GM23338 (cell line): ENCODE data around the gene SARDH. TPM values are rescaled to one million over a fixed set of nuclear protein-coding genes. Genes with fewer than 3 reads are reported as not detected.

Source experiments
- ATAC-seq: fragments of 200-7000 bp; cut with Tn5 transposase; 3 replicates; pipeline ENCODE4 v1.9.1; 2020
- DNase-seq: peaks from one replicate; pipeline ENCODE4 v3.0.0-alpha.2; 2015; ENCODE audit warnings: low spot score
- H2AFZ ChIP-seq: fragments of 200-600 bp; sonication (generic); 2 replicates; pipeline ENCODE4 v1.8.0; 2016; ENCODE audit warnings: antibody characterized with exemption, mild to moderate bottlenecking, moderate library complexity
- H3F3A ChIP-seq: fragments of 200-600 bp; sonication (generic); replicated peaks from 2 replicates; pipeline ENCODE4 v1.8.0; 2017; ENCODE audit warnings: antibody characterized with exemption, mixed run types, low read depth
- H3K27ac ChIP-seq: fragments of 200-600 bp; sonication (generic); 2 replicates; pipeline ENCODE4 v1.6.1; 2016; ENCODE audit warnings: low read depth
- H3K27me3 ChIP-seq: fragments of 200-600 bp; sonication (generic); 2 replicates; pipeline ENCODE4 v1.8.0; 2016; ENCODE audit warnings: mild to moderate bottlenecking, mixed run types, moderate library complexity; ENCODE audit not compliant: insufficient read depth
- H3K36me3 ChIP-seq: fragments of 200-600 bp; sonication (generic); 2 replicates; pipeline ENCODE4 v1.8.0; 2016; ENCODE audit warnings: mild to moderate bottlenecking; ENCODE audit not compliant: insufficient read depth
- H3K4me1 ChIP-seq: fragments of 200-600 bp; sonication (generic); 2 replicates; pipeline ENCODE4 v1.8.0; 2016; ENCODE audit warnings: mild to moderate bottlenecking, moderate library complexity; ENCODE audit not compliant: insufficient read depth
- H3K4me2 ChIP-seq: fragments of 200-600 bp; sonication (generic); 2 replicates; pipeline ENCODE4 v1.7.1; 2017; ENCODE audit warnings: mixed run types
- H3K4me3 ChIP-seq: fragments of 200-600 bp; sonication (generic); 2 replicates; pipeline ENCODE4 v1.6.1; 2016; ENCODE audit warnings: mixed run types
- H3K79me2 ChIP-seq: fragments of 200-600 bp; sonication (generic); replicated peaks from 2 replicates; pipeline ENCODE4 v1.8.0; 2017; ENCODE audit warnings: mild to moderate bottlenecking; ENCODE audit not compliant: insufficient read depth
- H3K9me2 ChIP-seq: fragments of 200-600 bp; sonication (generic); 2 replicates; pipeline ENCODE4 v1.8.0; 2017; ENCODE audit not compliant: insufficient read depth
- H4K20me1 ChIP-seq: fragments of 200-600 bp; sonication (generic); replicated peaks from 2 replicates; pipeline ENCODE4 v1.8.0; 2017; ENCODE audit warnings: mild to moderate bottlenecking; ENCODE audit not compliant: insufficient read depth
- H3K27ac Mint-ChIP-seq: 2 replicates; pipeline ENCODE4 v1.8.0; 2020; ENCODE audit warnings: inconsistent platforms, mild to moderate bottlenecking, moderate library complexity, mixed read lengths
- H3K27me3 Mint-ChIP-seq: 3 replicates; pipeline ENCODE4 v1.8.0; 2022; ENCODE audit warnings: low read depth, mild to moderate bottlenecking, moderate library complexity, mixed read lengths, inconsistent platforms; ENCODE audit not compliant: insufficient read depth, poor library complexity
- H3K36me3 Mint-ChIP-seq: 3 replicates; pipeline ENCODE4 v1.8.0; 2021; ENCODE audit warnings: low read depth, mild to moderate bottlenecking, inconsistent platforms, moderate library complexity, mixed read lengths
- H3K4me1 Mint-ChIP-seq: 3 replicates; pipeline ENCODE4 v1.8.0; 2020; ENCODE audit warnings: mild to moderate bottlenecking, inconsistent platforms, mixed read lengths
- H3K4me3 Mint-ChIP-seq: 3 replicates; pipeline ENCODE4 v1.8.0; 2021; ENCODE audit warnings: moderate library complexity, mild to moderate bottlenecking, inconsistent platforms, mixed read lengths
- H3K9me3 Mint-ChIP-seq: 3 replicates; pipeline ENCODE4 v1.8.0; 2020; ENCODE audit warnings: moderate library complexity, mild to moderate bottlenecking, inconsistent platforms, mixed read lengths
- CREB1 ChIP-seq: fragments of 250-450 bp; sonication (Bioruptor Pico); IDR thresholded peaks from 2 replicates; pipeline ENCODE4 v1.5.0; 2020; ENCODE audit warnings: low read depth, mild to moderate bottlenecking, moderate library complexity
- EZH2 ChIP-seq: fragments of 200-600 bp; sonication (generic); IDR thresholded peaks from one replicate; pipeline ENCODE4 v1.8.0; 2017; ENCODE audit warnings: antibody characterized with exemption, mild to moderate bottlenecking, low read depth; ENCODE audit not compliant: unreplicated experiment
- EZH2phosphoT487 ChIP-seq: fragments of 200-600 bp; sonication (generic); IDR thresholded peaks from one replicate; pipeline ENCODE4 v1.8.1; 2018; ENCODE audit warnings: antibody characterized with exemption; ENCODE audit not compliant: unreplicated experiment
- STAT1 ChIP-seq: IDR thresholded peaks from one replicate; pipeline ENCODE4 v1.6.1; 2016; ENCODE audit warnings: antibody characterized with exemption; ENCODE audit not compliant: unreplicated experiment
- ZNF114 ChIP-seq: fragments of 250-450 bp; sonication (Bioruptor Pico); IDR thresholded peaks from 2 replicates; pipeline ENCODE4 v1.5.0; 2020; ENCODE audit warnings: mild to moderate bottlenecking, moderate library complexity
- ZNF331 ChIP-seq: fragments of 250-450 bp; sonication (Bioruptor Pico); IDR thresholded peaks from 2 replicates; pipeline ENCODE4 v1.5.0; 2020; ENCODE audit warnings: low read depth, mild to moderate bottlenecking, moderate library complexity
- polyA plus RNA-seq: library from polyadenylated mRNA; unstranded; fragments of >200 nt; fragmentation: Nextera tagmentation; extraction: Ambion mirVana; gene quantifications from 2 replicates; pipeline ENCODE4 v1.2.1, GENCODE V29; 2016
- total RNA-seq: library from RNA; depleted of rRNA; stranded (reverse); fragments of >200 nt; shearing (Covaris generic); gene quantifications from 2 replicates; pipeline ENCODE4 v1.2.3, GENCODE V29; 2014
- TF ChIP-seq, protein P1 (sequence below): fragments of 250-450 bp; sonication (Bioruptor Pico); IDR thresholded peaks from 2 replicates; pipeline ENCODE4 v1.5.0; 2020; ENCODE audit warnings: mild to moderate bottlenecking, moderate library complexity
- TF ChIP-seq, protein P2 (sequence below): IDR thresholded peaks from one replicate; pipeline ENCODE4 v1.6.1; 2018; ENCODE audit warnings: antibody characterized with exemption; ENCODE audit not compliant: unreplicated experiment
- TF ChIP-seq, protein P3 (sequence below): IDR thresholded peaks from 2 replicates; pipeline ENCODE4 v1.6.1; 2016; ENCODE audit warnings: antibody characterized with exemption

The SARDH gene
- total and polyA plus RNA-seq, 2 experiments from 2014 or later: 2.8 to 10.4 TPM

DNA sequence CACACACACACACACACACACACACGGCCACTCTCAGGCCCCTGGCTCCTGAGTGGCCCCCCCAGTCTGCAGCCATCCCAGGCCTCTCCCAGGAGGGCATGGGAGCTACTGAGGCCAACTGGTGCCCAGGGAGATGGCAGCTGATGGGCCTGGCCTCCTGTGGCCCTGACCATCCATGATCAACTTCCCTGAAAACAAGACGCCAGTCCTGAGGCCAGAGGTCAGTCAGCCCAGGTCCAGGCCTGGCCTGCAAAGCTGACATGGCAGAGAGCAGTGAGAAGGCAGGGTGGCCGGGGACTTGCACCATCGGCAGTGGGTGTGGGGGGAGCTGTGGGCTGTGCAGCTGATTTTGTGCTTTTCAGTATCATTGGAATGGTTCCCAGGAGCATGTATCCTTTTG, 47.0 kb downstream of the SARDH start (continued):
- TF ChIP-seq, protein P1, sequence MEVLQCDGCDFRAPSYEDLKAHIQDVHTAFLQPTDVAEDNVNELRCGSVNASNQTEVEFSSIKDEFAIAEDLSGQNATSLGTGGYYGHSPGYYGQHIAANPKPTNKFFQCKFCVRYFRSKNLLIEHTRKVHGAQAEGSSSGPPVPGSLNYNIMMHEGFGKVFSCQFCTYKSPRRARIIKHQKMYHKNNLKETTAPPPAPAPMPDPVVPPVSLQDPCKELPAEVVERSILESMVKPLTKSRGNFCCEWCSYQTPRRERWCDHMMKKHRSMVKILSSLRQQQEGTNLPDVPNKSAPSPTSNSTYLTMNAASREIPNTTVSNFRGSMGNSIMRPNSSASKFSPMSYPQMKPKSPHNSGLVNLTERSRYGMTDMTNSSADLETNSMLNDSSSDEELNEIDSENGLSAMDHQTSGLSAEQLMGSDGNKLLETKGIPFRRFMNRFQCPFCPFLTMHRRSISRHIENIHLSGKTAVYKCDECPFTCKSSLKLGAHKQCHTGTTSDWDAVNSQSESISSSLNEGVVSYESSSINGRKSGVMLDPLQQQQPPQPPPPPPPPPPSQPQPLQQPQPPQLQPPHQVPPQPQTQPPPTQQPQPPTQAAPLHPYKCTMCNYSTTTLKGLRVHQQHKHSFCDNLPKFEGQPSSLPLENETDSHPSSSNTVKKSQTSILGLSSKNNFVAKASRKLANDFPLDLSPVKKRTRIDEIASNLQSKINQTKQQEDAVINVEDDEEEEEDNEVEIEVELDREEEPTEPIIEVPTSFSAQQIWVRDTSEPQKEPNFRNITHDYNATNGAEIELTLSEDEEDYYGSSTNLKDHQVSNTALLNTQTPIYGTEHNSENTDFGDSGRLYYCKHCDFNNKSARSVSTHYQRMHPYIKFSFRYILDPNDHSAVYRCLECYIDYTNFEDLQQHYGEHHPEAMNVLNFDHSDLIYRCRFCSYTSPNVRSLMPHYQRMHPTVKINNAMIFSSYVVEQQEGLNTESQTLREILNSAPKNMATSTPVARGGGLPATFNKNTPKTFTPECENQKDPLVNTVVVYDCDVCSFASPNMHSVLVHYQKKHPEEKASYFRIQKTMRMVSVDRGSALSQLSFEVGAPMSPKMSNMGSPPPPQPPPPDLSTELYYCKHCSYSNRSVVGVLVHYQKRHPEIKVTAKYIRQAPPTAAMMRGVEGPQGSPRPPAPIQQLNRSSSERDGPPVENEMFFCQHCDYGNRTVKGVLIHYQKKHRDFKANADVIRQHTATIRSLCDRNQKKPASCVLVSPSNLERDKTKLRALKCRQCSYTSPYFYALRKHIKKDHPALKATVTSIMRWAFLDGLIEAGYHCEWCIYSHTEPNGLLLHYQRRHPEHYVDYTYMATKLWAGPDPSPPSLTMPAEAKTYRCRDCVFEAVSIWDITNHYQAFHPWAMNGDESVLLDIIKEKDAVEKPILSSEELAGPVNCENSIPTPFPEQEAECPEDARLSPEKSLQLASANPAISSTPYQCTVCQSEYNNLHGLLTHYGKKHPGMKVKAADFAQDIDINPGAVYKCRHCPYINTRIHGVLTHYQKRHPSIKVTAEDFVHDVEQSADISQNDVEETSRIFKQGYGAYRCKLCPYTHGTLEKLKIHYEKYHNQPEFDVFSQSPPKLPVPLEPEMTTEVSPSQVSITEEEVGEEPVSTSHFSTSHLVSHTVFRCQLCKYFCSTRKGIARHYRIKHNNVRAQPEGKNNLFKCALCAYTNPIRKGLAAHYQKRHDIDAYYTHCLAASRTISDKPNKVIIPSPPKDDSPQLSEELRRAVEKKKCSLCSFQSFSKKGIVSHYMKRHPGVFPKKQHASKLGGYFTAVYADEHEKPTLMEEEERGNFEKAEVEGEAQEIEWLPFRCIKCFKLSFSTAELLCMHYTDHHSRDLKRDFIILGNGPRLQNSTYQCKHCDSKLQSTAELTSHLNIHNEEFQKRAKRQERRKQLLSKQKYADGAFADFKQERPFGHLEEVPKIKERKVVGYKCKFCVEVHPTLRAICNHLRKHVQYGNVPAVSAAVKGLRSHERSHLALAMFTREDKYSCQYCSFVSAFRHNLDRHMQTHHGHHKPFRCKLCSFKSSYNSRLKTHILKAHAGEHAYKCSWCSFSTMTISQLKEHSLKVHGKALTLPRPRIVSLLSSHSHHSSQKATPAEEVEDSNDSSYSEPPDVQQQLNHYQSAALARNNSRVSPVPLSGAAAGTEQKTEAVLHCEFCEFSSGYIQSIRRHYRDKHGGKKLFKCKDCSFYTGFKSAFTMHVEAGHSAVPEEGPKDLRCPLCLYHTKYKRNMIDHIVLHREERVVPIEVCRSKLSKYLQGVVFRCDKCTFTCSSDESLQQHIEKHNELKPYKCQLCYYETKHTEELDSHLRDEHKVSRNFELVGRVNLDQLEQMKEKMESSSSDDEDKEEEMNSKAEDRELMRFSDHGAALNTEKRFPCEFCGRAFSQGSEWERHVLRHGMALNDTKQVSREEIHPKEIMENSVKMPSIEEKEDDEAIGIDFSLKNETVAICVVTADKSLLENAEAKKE: no peak
- TF ChIP-seq EZH2phosphoT487: no peak

DNA sequence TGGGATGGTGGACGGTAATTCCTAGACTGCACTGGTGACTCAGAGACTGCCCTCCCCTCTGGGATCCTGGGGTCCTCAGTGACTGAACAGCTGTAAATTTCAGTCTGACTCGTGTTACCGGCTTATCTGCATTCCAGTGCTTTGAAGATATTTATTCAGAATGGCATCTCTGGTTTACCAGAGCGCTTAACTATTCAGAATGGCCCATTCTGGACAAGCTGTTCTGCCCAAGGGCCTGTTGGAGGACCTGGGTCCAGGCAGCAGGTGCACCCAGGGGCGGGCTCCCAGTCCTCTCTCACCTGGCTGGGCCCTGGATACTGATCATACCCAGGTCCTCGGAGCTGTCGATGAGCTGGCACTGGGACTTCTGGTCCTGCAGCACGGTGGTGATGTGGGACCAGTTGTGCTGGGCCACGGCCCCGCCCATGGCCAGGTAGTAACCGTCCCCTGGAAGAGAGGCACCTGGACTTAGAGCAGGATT, 48.0 kb downstream of the SARDH start:
- TF ChIP-seq ZNF331: no peak
- no peak for TF ChIP-seq CREB1 (CRISPR knock-in tag)
- TF ChIP-seq, protein P2, sequence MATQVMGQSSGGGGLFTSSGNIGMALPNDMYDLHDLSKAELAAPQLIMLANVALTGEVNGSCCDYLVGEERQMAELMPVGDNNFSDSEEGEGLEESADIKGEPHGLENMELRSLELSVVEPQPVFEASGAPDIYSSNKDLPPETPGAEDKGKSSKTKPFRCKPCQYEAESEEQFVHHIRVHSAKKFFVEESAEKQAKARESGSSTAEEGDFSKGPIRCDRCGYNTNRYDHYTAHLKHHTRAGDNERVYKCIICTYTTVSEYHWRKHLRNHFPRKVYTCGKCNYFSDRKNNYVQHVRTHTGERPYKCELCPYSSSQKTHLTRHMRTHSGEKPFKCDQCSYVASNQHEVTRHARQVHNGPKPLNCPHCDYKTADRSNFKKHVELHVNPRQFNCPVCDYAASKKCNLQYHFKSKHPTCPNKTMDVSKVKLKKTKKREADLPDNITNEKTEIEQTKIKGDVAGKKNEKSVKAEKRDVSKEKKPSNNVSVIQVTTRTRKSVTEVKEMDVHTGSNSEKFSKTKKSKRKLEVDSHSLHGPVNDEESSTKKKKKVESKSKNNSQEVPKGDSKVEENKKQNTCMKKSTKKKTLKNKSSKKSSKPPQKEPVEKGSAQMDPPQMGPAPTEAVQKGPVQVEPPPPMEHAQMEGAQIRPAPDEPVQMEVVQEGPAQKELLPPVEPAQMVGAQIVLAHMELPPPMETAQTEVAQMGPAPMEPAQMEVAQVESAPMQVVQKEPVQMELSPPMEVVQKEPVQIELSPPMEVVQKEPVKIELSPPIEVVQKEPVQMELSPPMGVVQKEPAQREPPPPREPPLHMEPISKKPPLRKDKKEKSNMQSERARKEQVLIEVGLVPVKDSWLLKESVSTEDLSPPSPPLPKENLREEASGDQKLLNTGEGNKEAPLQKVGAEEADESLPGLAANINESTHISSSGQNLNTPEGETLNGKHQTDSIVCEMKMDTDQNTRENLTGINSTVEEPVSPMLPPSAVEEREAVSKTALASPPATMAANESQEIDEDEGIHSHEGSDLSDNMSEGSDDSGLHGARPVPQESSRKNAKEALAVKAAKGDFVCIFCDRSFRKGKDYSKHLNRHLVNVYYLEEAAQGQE: no peak
- TF ChIP-seq STAT1: no peak
- no peak for TF ChIP-seq ZNF114
- TF ChIP-seq, protein P3, sequence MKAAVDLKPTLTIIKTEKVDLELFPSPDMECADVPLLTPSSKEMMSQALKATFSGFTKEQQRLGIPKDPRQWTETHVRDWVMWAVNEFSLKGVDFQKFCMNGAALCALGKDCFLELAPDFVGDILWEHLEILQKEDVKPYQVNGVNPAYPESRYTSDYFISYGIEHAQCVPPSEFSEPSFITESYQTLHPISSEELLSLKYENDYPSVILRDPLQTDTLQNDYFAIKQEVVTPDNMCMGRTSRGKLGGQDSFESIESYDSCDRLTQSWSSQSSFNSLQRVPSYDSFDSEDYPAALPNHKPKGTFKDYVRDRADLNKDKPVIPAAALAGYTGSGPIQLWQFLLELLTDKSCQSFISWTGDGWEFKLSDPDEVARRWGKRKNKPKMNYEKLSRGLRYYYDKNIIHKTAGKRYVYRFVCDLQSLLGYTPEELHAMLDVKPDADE: no peak
- TF ChIP-seq EZH2: no peak
- DNase-seq (no peak), ATAC-seq (no peak)
- H2AFZ ChIP-seq: no peak overlapping the region
- no peaks in the 10 kb centered on the region for H4K20me1 ChIP-seq
- H3F3A ChIP-seq: no peaks in the 10 kb centered on the region
- Mint-ChIP-seq H3K4me3 (no peak overlapping the region), H3K9me3 (no peaks in the 10 kb centered on the region), H3K27ac (no peak overlapping the region), H3K27me3 (peaks cover 13% of the 10 kb centered on the region), H3K4me1 (peaks cover 13% of the 10 kb centered on the region), H3K36me3 (no peaks in the 10 kb centered on the region; the same call in 2 of the 3 replicates)
- no peak overlapping the region for H3K4me3 ChIP-seq
- H3K9me2 ChIP-seq: no peaks in the 10 kb centered on the region
- H3K4me2 ChIP-seq: no peak overlapping the region
- H3K4me1 ChIP-seq: no peaks in the 10 kb centered on the region
- no peaks in the 10 kb centered on the region for H3K79me2 ChIP-seq
- H3K27me3 ChIP-seq: no peaks in the 10 kb centered on the region
- H3K27ac ChIP-seq: no peak overlapping the region
- H3K36me3 ChIP-seq: no peaks in the 10 kb centered on the region
